DOHH2 (cell line): ENCODE data around the gene TAF6L.
"Not testable (repeated sequence)": the region's sequence is repeated elsewhere in the genome, so short reads cannot be mapped to it uniquely, and the experiment has no call there.

Experiments used
- H3F3A ChIP-seq: fragments of 200-600 bp; sonication (generic), shearing (Covaris generic); 2 replicates; pipeline ENCODE4 v1.6.0; 2016; ENCODE audit warnings: antibody characterized with exemption, mild to moderate bottlenecking; ENCODE audit not compliant: control insufficient read depth, insufficient read depth
- H3K27ac ChIP-seq: fragments of 200-600 bp; sonication (generic); 2 replicates; pipeline ENCODE4 v1.5.1; 2014; ENCODE audit warnings: low read depth, mild to moderate bottlenecking, low read length, moderate library complexity
- H3K27me3 ChIP-seq: fragments of 200-600 bp; sonication (generic); 2 replicates; pipeline ENCODE4 v1.6.1; 2014; ENCODE audit warnings: mild to moderate bottlenecking, low read length, mixed read lengths; ENCODE audit not compliant: control insufficient read depth
- H3K36me3 ChIP-seq: fragments of 200-600 bp; sonication (generic); 2 replicates; pipeline ENCODE4 v1.6.1; 2014; ENCODE audit warnings: mild to moderate bottlenecking, low read length, moderate library complexity, mixed read lengths; ENCODE audit not compliant: control insufficient read depth
- H3K4me1 ChIP-seq: fragments of 200-600 bp; sonication (generic); 2 replicates; pipeline ENCODE4 v1.6.1; 2014; ENCODE audit warnings: mild to moderate bottlenecking, low read length, mixed read lengths; ENCODE audit not compliant: control insufficient read depth
- H3K4me2 ChIP-seq: fragments of 200-600 bp; sonication (generic); 2 replicates; pipeline ENCODE4 v1.6.0; 2014; ENCODE audit warnings: mild to moderate bottlenecking, low read length, moderate library complexity
- H3K4me3 ChIP-seq: fragments of 200-600 bp; sonication (generic); 2 replicates; pipeline ENCODE4 v1.5.1; 2014; ENCODE audit warnings: mild to moderate bottlenecking, low read length, mixed read lengths
- H3K79me2 ChIP-seq: fragments of 200-600 bp; sonication (generic); 2 replicates; pipeline ENCODE4 v1.6.1; 2014; ENCODE audit warnings: mild to moderate bottlenecking, low read length, mixed read lengths; ENCODE audit not compliant: control insufficient read depth
- H3K9me2 ChIP-seq: fragments of 200-600 bp; sonication (generic); replicated peaks from 2 replicates; pipeline ENCODE4 v1.6.1; 2014; ENCODE audit warnings: mild to moderate bottlenecking, low read length, mixed read lengths; ENCODE audit not compliant: control insufficient read depth
- H3K9me3 ChIP-seq: fragments of 200-600 bp; sonication (generic); 2 replicates; pipeline ENCODE4 v1.6.1; 2014; ENCODE audit warnings: antibody characterized with exemption, low read length, mixed read lengths; ENCODE audit not compliant: control insufficient read depth, insufficient read depth
- H4K20me1 ChIP-seq: fragments of 200-600 bp; sonication (generic); 2 replicates; pipeline ENCODE4 v1.6.0; 2014; ENCODE audit warnings: low read depth, mild to moderate bottlenecking, antibody characterized with exemption, low read length, moderate library complexity; ENCODE audit not compliant: control insufficient read depth, insufficient read depth
- CTCF ChIP-seq: fragments of 200-600 bp; sonication (generic); IDR thresholded peaks from one replicate; pipeline ENCODE4 v1.5.1; 2014; ENCODE audit warnings: antibody characterized with exemption, mild to moderate bottlenecking, low read depth, low read length; ENCODE audit not compliant: poor library complexity, severe bottlenecking
- EZH2phosphoT487 ChIP-seq: fragments of 200-600 bp; sonication (generic); IDR thresholded peaks from 2 replicates; pipeline ENCODE4 v1.6.1; 2017; ENCODE audit warnings: borderline replicate concordance, mild to moderate bottlenecking, antibody characterized with exemption, low read length, moderate library complexity, mixed read lengths

TAF6L gene

GRCh38 chr11:62755086-62755615, 16.0 kb upstream of the TAF6L start:
- peak overlapping the region; percentile 93 for H3K4me3 ChIP-seq
- peaks cover 14% of the 10 kb centered on the region for H3K4me1 ChIP-seq
- no peaks in the 10 kb centered on the region for H4K20me1 ChIP-seq
- peaks cover 18% of the 10 kb centered on the region for H3K79me2 ChIP-seq
- no peak overlapping the region for H3K27ac ChIP-seq
- peaks cover 3% of the 10 kb centered on the region; the same call in 1 of the 2 replicates for H3F3A ChIP-seq
- peak overlapping the region; percentile 92 for H3K4me2 ChIP-seq
- no peaks in the 10 kb centered on the region for H3K9me2 ChIP-seq
- no peaks in the 10 kb centered on the region for H3K9me3 ChIP-seq
- TF ChIP-seq EZH2phosphoT487: no peak
- no peak for TF ChIP-seq CTCF
- no peaks in the 10 kb centered on the region for H3K27me3 ChIP-seq
- peaks cover 12% of the 10 kb centered on the region for H3K36me3 ChIP-seq

DNA sequence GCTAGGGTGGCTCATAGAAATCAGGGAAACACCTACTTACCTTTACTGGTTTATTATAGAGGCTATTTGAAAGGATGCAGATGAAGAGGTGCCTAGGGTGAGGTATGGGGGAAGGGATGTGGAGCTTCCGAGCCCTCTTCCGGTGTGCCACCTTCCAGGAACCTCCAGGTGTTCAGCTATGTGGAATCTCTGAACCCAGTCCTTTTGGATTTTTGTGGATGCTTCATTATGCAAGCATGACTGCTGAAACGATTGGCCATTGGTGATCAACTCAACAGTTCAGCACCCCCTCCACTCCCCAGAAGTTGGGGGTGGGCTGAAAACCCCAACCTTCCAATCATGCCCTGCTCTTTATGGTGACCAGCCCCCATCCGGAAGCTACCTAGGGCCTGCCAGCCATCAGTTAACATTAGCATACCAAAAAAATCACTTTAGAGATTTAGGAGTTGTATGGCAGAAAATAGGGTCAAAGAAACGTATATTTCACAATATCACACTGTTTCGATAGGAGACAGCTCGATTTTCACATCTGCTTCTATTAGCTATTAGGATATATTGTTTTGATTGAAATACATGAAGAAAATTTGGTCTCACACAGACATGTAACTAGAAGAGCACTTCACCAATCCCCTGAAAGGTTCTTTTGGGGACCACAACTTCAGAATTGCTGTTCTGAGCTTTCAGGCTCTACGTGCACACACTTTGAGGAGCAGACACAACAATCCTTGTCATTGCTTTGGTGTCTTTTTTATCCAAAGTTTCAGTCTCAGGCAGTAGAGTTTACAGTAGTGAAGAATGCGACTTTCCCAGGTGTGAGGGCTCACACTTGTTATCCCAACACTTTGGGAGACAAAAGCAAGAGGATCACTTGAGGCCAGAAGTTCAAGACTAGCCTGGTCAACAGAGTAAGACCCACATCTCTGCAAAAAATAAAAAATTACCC, 13.1 kb upstream of the TAF6L start:
- Histone ChIP-seq H3K9me3 (no peaks in the 10 kb centered on the region), H3K9me2 (no peaks in the 10 kb centered on the region), H3F3A (peaks cover 3% of the 10 kb centered on the region; the same call in 1 of the 2 replicates), H3K79me2 (peaks cover 21% of the 10 kb centered on the region), H3K27me3 (no peaks in the 10 kb centered on the region), H3K4me3 (no peak overlapping the region), H3K4me2 (no peak overlapping the region), H3K36me3 (peaks cover 13% of the 10 kb centered on the region), H3K4me1 (peaks cover 23% of the 10 kb centered on the region), H3K27ac (no peak overlapping the region), H4K20me1 (no peaks in the 10 kb centered on the region)
- no peak for TF ChIP-seq CTCF
- TF ChIP-seq EZH2phosphoT487: no peak

- H4K20me1 ChIP-seq, H3K9me2 ChIP-seq, H3K9me3 ChIP-seq, H3F3A ChIP-seq, H3K27me3 ChIP-seq: not testable (repeated sequence)
- peaks cover 20% of the 10 kb centered on the region for H3K79me2 ChIP-seq
- peaks cover 11% of the 10 kb centered on the region for H3K4me1 ChIP-seq
- H3K36me3 ChIP-seq: peaks cover 26% of the 10 kb centered on the region
- peak overlapping the region; percentile 98 for H3K4me3 ChIP-seq
- peak overlapping the region; percentile 86 for H3K4me2 ChIP-seq
- H3K27ac ChIP-seq: 0 out of 2 replicates have a peak overlapping the region, but pooled peaks have one; percentile 12
These were observed 10.3 kb upstream of the TAF6L start for GRCh38 chr11:62760867-62761227.

DNA sequence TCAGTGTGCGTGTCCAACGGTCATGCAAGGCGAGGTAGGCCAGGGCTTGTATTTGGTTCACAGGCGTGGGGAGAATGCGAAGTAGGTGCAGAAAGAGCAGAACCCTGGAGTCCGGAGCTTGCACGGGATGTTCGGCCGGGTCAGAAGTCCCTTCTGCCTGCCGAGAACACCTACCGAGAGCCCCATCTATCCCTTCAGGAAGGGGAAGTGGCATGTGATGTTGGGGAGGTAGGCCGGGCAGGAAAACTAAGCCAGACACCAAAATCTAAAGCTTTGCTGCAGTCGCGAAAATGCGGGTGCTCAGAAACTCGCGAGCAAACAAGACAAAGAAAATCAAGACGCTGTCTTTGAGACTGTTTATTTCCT, 435 bp upstream of the TAF6L start:
- peaks cover 16% of the 10 kb centered on the region for H3F3A ChIP-seq
- peak overlapping the region; percentile 74 for H3K27ac ChIP-seq
- TF ChIP-seq CTCF (no peak), EZH2phosphoT487 (no peak)
- peaks cover 37% of the 10 kb centered on the region for H3K79me2 ChIP-seq
- H3K27me3 ChIP-seq: no peaks in the 10 kb centered on the region
- H3K36me3 ChIP-seq: peaks cover 27% of the 10 kb centered on the region
- peak overlapping the region; percentile 97 for H3K4me3 ChIP-seq
- H3K9me2 ChIP-seq: no peaks in the 10 kb centered on the region
- peaks cover 31% of the 10 kb centered on the region for H3K4me1 ChIP-seq
- H3K9me3 ChIP-seq: no peaks in the 10 kb centered on the region
- peak overlapping the region; percentile 96 for H3K4me2 ChIP-seq
- no peaks in the 10 kb centered on the region for H4K20me1 ChIP-seq
